ENCODE results near the gene DLGAP1. TPM values are rescaled to one million over a fixed set of nuclear protein-coding genes. Genes with fewer than 3 reads are reported as not detected.

The DLGAP1 gene
- total RNA-seq, 3 donors from 2014 or later (not counting 1 experiment from before 2014, with no cell fraction given) = not detected

GRCh38 chr18:4400911-4401310 is 54.2 kb downstream of the DLGAP1 start:
- Mint-ChIP-seq H3K4me1 (no peaks in the 10 kb centered on the region), H3K27ac (no peak overlapping the region), H3K4me3 (no peak overlapping the region), H3K9me3 (peaks cover 6 to 10% of the 10 kb centered on the region in 2 donors), H3K36me3 (peaks cover 6% of the 10 kb centered on the region), H3K27me3 (ENCODE audit: low read depth in 2 of 2) (no peaks in the 10 kb centered on the region)
- Histone ChIP-seq H3K36me3 (ENCODE audit: control insufficient read depth, insufficient read depth, low read length) (no peaks in the 10 kb centered on the region), H3K27me3 (ENCODE audit: control insufficient read depth, insufficient read depth, low read length) (no peaks in the 10 kb centered on the region), H3K4me1 (ENCODE audit: control insufficient read depth, insufficient read depth, low read length) (no peaks in the 10 kb centered on the region), H3K9me3 (ENCODE audit: control insufficient read depth, insufficient read depth, low read length) (no peaks in the 10 kb centered on the region), H3K27ac (ENCODE audit: low read length) (no peak overlapping the region), H3K4me3 (ENCODE audit: low read length) (no peak overlapping the region)
- WGBS (ENCODE audit: insufficient coverage) = no CpG with 5 or more reads among the region's 1 CpG
- TF ChIP-seq CTCF (IDR thresholded peaks at IDR 0.05) = no peak
- DNase-seq (no peak), ATAC-seq (no peak)
- intact Hi-C loops (cut with micrococcal nuclease) = no loop called here

GRCh38 chr18:4399929-4400328 is 55.2 kb downstream of the DLGAP1 start:
- no peaks in the 10 kb centered on the region for H3K9me3 ChIP-seq (ENCODE audit: control insufficient read depth, insufficient read depth, low read length)
- peaks cover 9% of the 10 kb centered on the region for H3K36me3 Mint-ChIP-seq
- WGBS (ENCODE audit: insufficient coverage) = 55% methylated on average over 5 of the region's 5 CpGs
- no peak overlapping the region for H3K27ac ChIP-seq (ENCODE audit: low read length)
- TF ChIP-seq CTCF (IDR thresholded peaks at IDR 0.05) = no peak
- H3K27ac Mint-ChIP-seq = no peak overlapping the region
- DNase-seq (no peak), ATAC-seq (no peak)
- H3K4me3 Mint-ChIP-seq = no peak overlapping the region
- H3K9me3 Mint-ChIP-seq = peaks cover 6 to 10% of the 10 kb centered on the region in 2 donors
- no peaks in the 10 kb centered on the region for H3K36me3 ChIP-seq (ENCODE audit: control insufficient read depth, insufficient read depth, low read length)
- H3K27me3 Mint-ChIP-seq (ENCODE audit: low read depth in 2 of 2) = no peaks in the 10 kb centered on the region
- H3K4me1 ChIP-seq (ENCODE audit: control insufficient read depth, insufficient read depth, low read length) = no peaks in the 10 kb centered on the region
- H3K4me3 ChIP-seq (ENCODE audit: low read length) = no peak overlapping the region
- intact Hi-C loops (cut with micrococcal nuclease) = no loop called here
- H3K27me3 ChIP-seq (ENCODE audit: control insufficient read depth, insufficient read depth, low read length) = no peaks in the 10 kb centered on the region
- H3K4me1 Mint-ChIP-seq = no peaks in the 10 kb centered on the region

DNA sequence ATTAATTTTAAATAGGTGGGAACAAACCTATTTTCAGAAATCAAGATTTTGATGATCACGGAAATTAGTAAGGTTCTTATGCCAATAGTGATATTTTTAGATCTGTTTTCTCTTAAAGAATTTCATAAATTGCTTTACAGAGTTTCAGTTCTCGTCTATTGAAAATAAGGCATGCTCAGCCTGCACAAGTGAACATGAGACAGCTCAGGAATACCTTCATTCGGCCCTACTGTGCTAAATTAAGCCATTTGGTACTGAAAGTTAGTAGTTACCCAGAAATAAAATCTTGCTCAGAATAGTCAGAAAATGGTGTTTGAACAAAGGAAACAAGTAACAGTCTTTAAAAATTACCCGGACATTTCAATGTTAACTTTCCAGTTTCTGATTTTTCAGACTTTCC is 60.4 kb downstream of the DLGAP1 start:
- 84% methylated on average over 4 of the region's 4 CpGs for WGBS (ENCODE audit: insufficient coverage)
- H3K27me3 ChIP-seq (ENCODE audit: control insufficient read depth, insufficient read depth, low read length) = no peaks in the 10 kb centered on the region
- Mint-ChIP-seq H3K27me3 (ENCODE audit: low read depth in 2 of 2) (no peaks in the 10 kb centered on the region), H3K36me3 (peaks cover 9% of the 10 kb centered on the region), H3K4me3 (no peak overlapping the region), H3K9me3 (peaks cover 12 to 15% of the 10 kb centered on the region in 2 donors), H3K4me1 (no peaks in the 10 kb centered on the region), H3K27ac (no peak overlapping the region)
- ATAC-seq = no peak
- no peak overlapping the region for H3K4me3 ChIP-seq (ENCODE audit: low read length)
- no peak for DNase-seq
- no peak overlapping the region for H3K27ac ChIP-seq (ENCODE audit: low read length)
- intact Hi-C loops (cut with micrococcal nuclease) = no loop called here
- TF ChIP-seq CTCF (IDR thresholded peaks at IDR 0.05) = no peak
- no peaks in the 10 kb centered on the region for H3K9me3 ChIP-seq (ENCODE audit: control insufficient read depth, insufficient read depth, low read length)
- no peaks in the 10 kb centered on the region for H3K4me1 ChIP-seq (ENCODE audit: control insufficient read depth, insufficient read depth, low read length)
- no peaks in the 10 kb centered on the region for H3K36me3 ChIP-seq (ENCODE audit: control insufficient read depth, insufficient read depth, low read length)

DNA sequence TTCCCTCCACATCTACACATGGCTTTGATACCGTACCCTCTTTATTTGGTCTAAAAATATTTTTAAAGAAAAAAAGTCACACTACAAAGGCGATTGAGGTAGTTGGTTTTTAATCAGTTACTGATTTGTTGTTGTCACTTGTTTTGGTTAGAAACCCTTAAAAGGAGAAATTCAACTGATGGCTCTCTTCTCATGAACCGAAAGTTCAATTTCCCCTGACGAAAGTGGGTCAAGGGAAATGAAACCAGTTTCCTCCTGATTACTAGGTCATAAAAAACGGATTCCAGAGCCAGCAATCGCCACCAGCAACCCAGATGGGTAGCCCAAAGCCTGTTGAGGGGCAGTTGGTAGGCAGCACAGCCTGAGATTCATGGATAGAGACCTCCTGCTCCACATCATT is 63.2 kb downstream of the DLGAP1 start:
- Histone ChIP-seq H3K27ac (ENCODE audit: low read length) (no peak overlapping the region), H3K4me1 (ENCODE audit: control insufficient read depth, insufficient read depth, low read length) (no peaks in the 10 kb centered on the region), H3K9me3 (ENCODE audit: control insufficient read depth, insufficient read depth, low read length) (no peaks in the 10 kb centered on the region), H3K36me3 (ENCODE audit: control insufficient read depth, insufficient read depth, low read length) (no peaks in the 10 kb centered on the region), H3K27me3 (ENCODE audit: control insufficient read depth, insufficient read depth, low read length) (no peaks in the 10 kb centered on the region), H3K4me3 (ENCODE audit: low read length) (no peak overlapping the region)
- no peak overlapping the region for H3K27ac Mint-ChIP-seq
- WGBS (ENCODE audit: insufficient coverage) = 46% methylated on average over 4 of the region's 6 CpGs
- intact Hi-C loops (cut with micrococcal nuclease) = no loop called here
- no peak overlapping the region for H3K4me3 Mint-ChIP-seq
- DNase-seq (peak in 1 of 2 donors; percentile 2), ATAC-seq (no peak)
- no peak for TF ChIP-seq CTCF (IDR thresholded peaks at IDR 0.05)
- no peaks in the 10 kb centered on the region for H3K27me3 Mint-ChIP-seq (ENCODE audit: low read depth in 2 of 2)
- no peaks in the 10 kb centered on the region for H3K4me1 Mint-ChIP-seq
- peaks cover 19 to 22% of the 10 kb centered on the region in 2 donors for H3K9me3 Mint-ChIP-seq
- H3K36me3 Mint-ChIP-seq = peaks cover 9% of the 10 kb centered on the region
